HCT116 (cell line): ENCODE results near the gene FLOT1. TPM values are rescaled to one million over a fixed set of nuclear protein-coding genes. Genes with fewer than 3 reads are reported as not detected.

Experiments used
- ATAC-seq: fragments of 200-7000 bp; cut with Tn5 transposase; 2 replicates; pipeline ENCODE4 v1.9.1; 2020; ENCODE audit warnings: mild to moderate bottlenecking, moderate library complexity
- BruUV-seq: library from RNA; stranded (reverse); fragments of 400-500 nt; replicated peaks from 2 replicates; lab custom pipeline; 2021; lab: Mats Ljungman, UMichigan
- CTCF ChIA-PET: fragments of 300-600 bp; sonication (Branson Sonifier 250); formaldehyde crosslinking; loops from one replicate; lab custom pipeline; 2021; ENCODE audit warnings: antibody characterized with exemption; lab: Charles Lee
- POLR2A ChIA-PET: fragments of 300-600, 350-600 bp; sonication (Branson Sonifier 250); formaldehyde crosslinking; loops from one replicate; lab custom pipeline; 2021; ENCODE audit warnings: antibody characterized with exemption; lab: Charles Lee
- RAD21 ChIA-PET, 2 experiments: fragments of 300-600 bp; sonication (Branson Sonifier 250); formaldehyde crosslinking; loops; one replicate each; lab custom pipeline; 2023; ENCODE audit warnings: low total read pairs in 2 of 2; ENCODE audit not compliant: uncharacterized antibody in 2 of 2, unreplicated experiment in 2 of 2, low non-redundant PET in 1 of 2; lab: Charles Lee
- DNase-seq: peaks from one replicate; pipeline ENCODE4 v3.0.0-alpha.2; 2010; ENCODE audit warnings: low read depth, low spot score
- H2AFZ ChIP-seq: fragments of 200-600 bp; shearing (Covaris generic), sonication (generic); 2 replicates; pipeline ENCODE4 v1.6.1; 2017; ENCODE audit warnings: low read depth, mixed run types, mixed read lengths, antibody characterized with exemption, low read length; ENCODE audit not compliant: poor library complexity, severe bottlenecking
- H3K27ac ChIP-seq: 2 replicates; pipeline ENCODE4 v1.5.1; 2012; ENCODE audit warnings: low read depth, low read length
- H3K27me3 ChIP-seq: fragments of 200-600 bp; sonication (generic); 2 replicates; pipeline ENCODE4 v1.6.1; 2016; ENCODE audit warnings: mixed run types, low read length, mixed read lengths; ENCODE audit not compliant: insufficient read depth
- H3K36me3 ChIP-seq, 2 experiments: fragments of 200-500 bp in 1 of 2; fragments of 200-600 bp in 1 of 2; sonication (Bioruptor generic) in 1 of 2; sonication (generic) in 1 of 2; 2 replicates each; pipeline versions ENCODE4 v1.5.1 to v1.6.1; 2014 to 2016; ENCODE audit warnings: low read length in 2 of 2, inconsistent platforms in 1 of 2, mixed read lengths in 1 of 2, mixed run types in 1 of 2; ENCODE audit not compliant: insufficient read depth in 2 of 2, control insufficient read depth in 1 of 2
- H3K4me1 ChIP-seq, 2 experiments: fragments of 200-600 bp in 1 of 2; sonication (generic) in 1 of 2; 2 replicates each; pipeline versions ENCODE4 v1.5.1 to v1.6.1; 2012 to 2017; ENCODE audit warnings: low read length in 2 of 2, inconsistent platforms in 1 of 2, mild to moderate bottlenecking in 1 of 2, mixed read lengths in 1 of 2, mixed run types in 1 of 2, moderate library complexity in 1 of 2; ENCODE audit not compliant: insufficient read depth in 2 of 2, control insufficient read depth in 1 of 2
- H3K4me2 ChIP-seq: fragments of 200-600 bp; sonication (generic); 2 replicates; pipeline ENCODE4 v1.6.1; 2017; ENCODE audit warnings: mixed run types, low read length, mixed read lengths
- H3K4me3 ChIP-seq, 2 experiments: fragments of 200-600 bp in 1 of 2; sonication (generic) in 1 of 2; replicated peaks in 1 of 2; 2 replicates each; pipeline ENCODE4 v1.5.1; 2011 to 2016; ENCODE audit warnings: low read length in 2 of 2, control low read depth in 1 of 2, low read depth in 1 of 2, mild to moderate bottlenecking in 1 of 2, mixed read lengths in 1 of 2, mixed run types in 1 of 2
- H3K79me2 ChIP-seq: fragments of 200-600 bp; sonication (generic); 2 replicates; pipeline ENCODE4 v1.6.1; 2017; ENCODE audit warnings: mild to moderate bottlenecking, mixed run types, low read length, moderate library complexity, mixed read lengths; ENCODE audit not compliant: insufficient read depth
- H3K9ac ChIP-seq: fragments of 200-600 bp; sonication (generic); 2 replicates; pipeline ENCODE4 v1.6.1; 2016; ENCODE audit warnings: low read length, mixed read lengths
- H3K9me2 ChIP-seq: fragments of 200-600 bp; sonication (generic), shearing (Covaris generic); 2 replicates; pipeline ENCODE4 v1.6.1; 2017; ENCODE audit warnings: mixed run types, mild to moderate bottlenecking, moderate library complexity; ENCODE audit not compliant: insufficient read depth
- H3K9me3 ChIP-seq, 2 experiments: fragments of 200-500 bp in 1 of 2; fragments of 200-600 bp in 1 of 2; sonication (Bioruptor generic) in 1 of 2; sonication (generic) in 1 of 2; 2 replicates each; pipeline ENCODE4 v1.6.1; 2014 to 2017; ENCODE audit warnings: low read length in 2 of 2, mixed read lengths in 2 of 2, inconsistent platforms in 1 of 2, low read depth in 1 of 2, mild to moderate bottlenecking in 1 of 2, mixed run types in 1 of 2, moderate library complexity in 1 of 2; ENCODE audit not compliant: control insufficient read depth in 1 of 2, insufficient read depth in 1 of 2
- H4K20me1 ChIP-seq: fragments of 200-600 bp; sonication (generic), shearing (Covaris generic); 2 replicates; pipeline ENCODE4 v1.6.1; 2017; ENCODE audit warnings: mixed run types, mild to moderate bottlenecking, moderate library complexity; ENCODE audit not compliant: insufficient read depth
- CEBPB ChIP-seq: IDR thresholded peaks from 2 replicates; pipeline ENCODE4 v1.6.1; 2012; ENCODE audit warnings: low read depth
- ELF1 ChIP-seq: IDR thresholded peaks from 2 replicates; pipeline ENCODE4 v1.6.1; 2012; ENCODE audit warnings: low read depth, borderline replicate concordance
- EZH2phosphoT487 ChIP-seq: fragments of 200-600 bp; IDR thresholded peaks from 2 replicates; pipeline ENCODE4 v1.6.1; 2018; ENCODE audit warnings: antibody characterized with exemption, borderline replicate concordance
- POLR2A ChIP-seq: IDR thresholded peaks from 2 replicates; pipeline ENCODE4 v1.7.0; 2011; ENCODE audit warnings: borderline replicate concordance; ENCODE audit not compliant: insufficient read depth, insufficient read length; ENCODE audit errors: extremely low read depth
- POLR2AphosphoS5 ChIP-seq: IDR thresholded peaks from 2 replicates; pipeline ENCODE4 v1.6.1; 2011; ENCODE audit warnings: mild to moderate bottlenecking, low read depth, low read length, moderate library complexity
- SIN3A ChIP-seq: IDR thresholded peaks from 2 replicates; pipeline ENCODE4 v1.6.1; 2012; ENCODE audit warnings: low read depth
- TCF7L2 ChIP-seq: IDR thresholded peaks from 2 replicates; pipeline ENCODE4 v1.7.0; 2011; ENCODE audit warnings: borderline replicate concordance, inconsistent platforms; ENCODE audit not compliant: insufficient read depth, insufficient read length; ENCODE audit errors: extremely low read depth
- YY1 ChIP-seq: IDR thresholded peaks from 2 replicates; pipeline ENCODE4 v1.6.1; 2011; ENCODE audit warnings: low read length, low read depth, moderate library complexity, mild to moderate bottlenecking; ENCODE audit not compliant: insufficient replicate concordance; ENCODE audit errors: extremely low read depth
- ZNF274 ChIP-seq: fragments of 200-500 bp; sonication (Bioruptor generic); IDR thresholded peaks from 2 replicates; pipeline ENCODE4 v1.6.1; 2014; ENCODE audit warnings: mild to moderate bottlenecking, low read depth, low read length, inconsistent platforms
- intact Hi-C: fragments of 100-400 bp; cut with micrococcal nuclease; formaldehyde crosslinking; loops from 2 replicates; pipeline ENCODE4 v1.10.0; 2022
- total RNA-seq: library from RNA; stranded (reverse); gene quantifications from one replicate; pipeline ENCODE4 v1.2.1, GENCODE V29; 2021; ENCODE audit not compliant: unreplicated experiment

The FLOT1 gene
- total RNA-seq, 1 experiment from 2014 or later = 117 TPM

- ChIA-PET RAD21 (no interaction called here), CTCF (interaction anchor here (2.7 to 5.7 kb wide), 2 partner anchors 11 to 40 kb away, joined by 17 to 45 read pairs; no protein-coding TSS in a partner anchor), POLR2A (interaction anchor here (0.5 to 3.7 kb wide), 10 partner anchors 9 to 107 kb away, joined by 3 to 25 read pairs (median 4); partner anchors contain the start of gene NRM)
- intact Hi-C loops = loop anchor here (2.0 to 5.0 kb wide), 2 partner anchors 33 to 163 kb away; partner anchors contain the start of genes GNL1, PPP1R18 and PRR3
- Histone ChIP-seq H2AFZ (no peak within 1 kb of the TSS), H3K9ac (peak within 1 kb of the TSS; percentile 100), H3K9me3 (no peaks in the 10 kb centered on the region), H3K36me3 (peaks cover 22 to 36% of the 10 kb centered on the region in 2 experiments), H3K27ac (peak within 1 kb of the TSS; percentile 89), H4K20me1 (peaks cover 18% of the 10 kb centered on the region; the same call in 1 of the 2 replicates), H3K4me3 (peak within 1 kb of the TSS; percentile 95), H3K4me2 (peak within 1 kb of the TSS; percentile 96), H3K27me3 (no peaks in the 10 kb centered on the region), H3K9me2 (no peaks in the 10 kb centered on the region), H3K4me1 (peaks cover 9 to 64% of the 10 kb centered on the region in 2 experiments), H3K79me2 (peaks cover 72% of the 10 kb centered on the region)
- ATAC-seq = peak; percentile 71
- TSS peak; percentile 68 for BruUV-seq
- no peak for TF ChIP-seq ELF1
- peak; percentile 94 for TF ChIP-seq POLR2AphosphoS5
- no peak for TF ChIP-seq CEBPB
- TF ChIP-seq SIN3A = no peak
- no peak for TF ChIP-seq POLR2A
- no peak for TF ChIP-seq ZNF274
- TF ChIP-seq EZH2phosphoT487 = no peak
- TF ChIP-seq YY1 = peak; percentile 5
- TF ChIP-seq TCF7L2 = peak; percentile 32
- peak; percentile 96 for DNase-seq
Measured at GRCh38 chr6:30719791-30720737, 22.4 kb downstream of the FLOT1 start, which contains the start of gene TUBB. Gene TUBB (plus strand): TSS chr6:30720352. CDS start chr6:30720507, 155 bp downstream.
